ENCODE measurements around the gene ITGB8.

Gene ITGB8

GRCh38 chr7:20307901-20308300 is 22.8 kb upstream of the ITGB8 start:
- no peak for DNase-seq (ENCODE audit: low read depth in 3 of 3)

- DNase-seq (ENCODE audit: low read depth in 3 of 3), result no peak
Measured at GRCh38 chr7:20310301-20310700, 20.4 kb upstream of the ITGB8 start.

- no peak for DNase-seq (ENCODE audit: low read depth in 3 of 3)
Measured at GRCh38 chr7:20310963-20311742, 19.5 kb upstream of the ITGB8 start.

GRCh38 chr7:20311743-20312042 is 19.0 kb upstream of the ITGB8 start:
- DNase-seq (ENCODE audit: low read depth in 3 of 3), result no peak

GRCh38 chr7:20312562-20312961 is 18.1 kb upstream of the ITGB8 start:
- DNase-seq (ENCODE audit: low read depth in 3 of 3), result no peak

GRCh38 chr7:20313626-20314025 is 17.1 kb upstream of the ITGB8 start:
- no peak for DNase-seq (ENCODE audit: low read depth in 3 of 3)

- DNase-seq (ENCODE audit: low read depth in 3 of 3), result no peak
Measured at GRCh38 chr7:20314198-20314597, 16.5 kb upstream of the ITGB8 start.

- no peak for DNase-seq (ENCODE audit: low read depth in 3 of 3)
Measured at GRCh38 chr7:20316706-20317105, 14.0 kb upstream of the ITGB8 start.

GRCh38 chr7:20317413-20317812 is 13.3 kb upstream of the ITGB8 start:
- no peak for DNase-seq (ENCODE audit: low read depth in 3 of 3)

- no peak for DNase-seq (ENCODE audit: low read depth in 3 of 3)
Measured at GRCh38 chr7:20318933-20319332, 11.8 kb upstream of the ITGB8 start.

GRCh38 chr7:20320322-20320721 is 10.4 kb upstream of the ITGB8 start:
- DNase-seq (ENCODE audit: low read depth in 3 of 3), result no peak

GRCh38 chr7:20320786-20321185 is 9.9 kb upstream of the ITGB8 start:
- DNase-seq (ENCODE audit: low read depth in 3 of 3), result no peak

- no peak for DNase-seq (ENCODE audit: low read depth in 3 of 3)
Measured at GRCh38 chr7:20323595-20323994, 7.1 kb upstream of the ITGB8 start.

- DNase-seq (ENCODE audit: low read depth in 3 of 3), result no peak
Measured at GRCh38 chr7:20326342-20326741, 4.4 kb upstream of the ITGB8 start.

GRCh38 chr7:20327055-20327454 is 3.6 kb upstream of the ITGB8 start:
- DNase-seq (ENCODE audit: low read depth in 3 of 3), result no peak

GRCh38 chr7:20328027-20328426 is 2.7 kb upstream of the ITGB8 start:
- no peak for DNase-seq (ENCODE audit: low read depth in 3 of 3)

GRCh38 chr7:20328692-20329091 is 2.0 kb upstream of the ITGB8 start:
- no peak for DNase-seq (ENCODE audit: low read depth in 3 of 3)

- DNase-seq (ENCODE audit: low read depth in 3 of 3), result peak in 1 of 3 experiments; percentile 5
Measured at GRCh38 chr7:20329389-20330238, 1.1 kb upstream of the ITGB8 start.

GRCh38 chr7:20330928-20331909 is 519 bp downstream of the ITGB8 start:
- DNase-seq (ENCODE audit: low read depth in 3 of 3), result peak in 1 of 3 experiments; percentile 15

GRCh38 chr7:20331910-20332813 is 1.5 kb downstream of the ITGB8 start:
- no peak for DNase-seq (ENCODE audit: low read depth in 3 of 3)

GRCh38 chr7:20338285-20338684 is 7.6 kb downstream of the ITGB8 start:
- no peak for DNase-seq (ENCODE audit: low read depth in 3 of 3)

Measured in stimulated activated CD4-positive, alpha-beta T cell treated with anti-CD3 and anti-CD28 coated beads, TNF-alpha, amount 100 ng/mL, for 24 hours (primary cell).